Calu3 (cell line): ENCODE data around the gene SRGAP3. TPM values are rescaled to one million over a fixed set of nuclear protein-coding genes. Genes with fewer than 3 reads are reported as not detected.

ENCODE experiments used
- BruUV-seq: library from RNA; stranded (reverse); fragments of 400-500 nt; replicated peaks from 2 replicates; lab custom pipeline; 2021; lab: Mats Ljungman, UMichigan
- CTCF ChIA-PET: fragments of 300-600 bp; sonication (Branson Sonifier 250); formaldehyde crosslinking; loops from one replicate; lab custom pipeline; 2022; ENCODE audit warnings: antibody characterized with exemption; lab: Charles Lee
- DNase-seq: peaks from one replicate; pipeline ENCODE4 v3.0.0; 2022
- H3K27ac Mint-ChIP-seq: one replicate; pipeline ENCODE4 v1.8.0; 2022; ENCODE audit warnings: mixed read lengths; ENCODE audit not compliant: unreplicated experiment
- H3K27me3 Mint-ChIP-seq: one replicate; pipeline ENCODE4 v1.8.0; 2022; ENCODE audit warnings: mixed read lengths; ENCODE audit not compliant: unreplicated experiment
- H3K36me3 Mint-ChIP-seq: one replicate; pipeline ENCODE4 v1.8.0; 2022; ENCODE audit warnings: mild to moderate bottlenecking, moderate library complexity, mixed read lengths; ENCODE audit not compliant: insufficient read depth, unreplicated experiment
- H3K4me1 Mint-ChIP-seq: one replicate; pipeline ENCODE4 v1.8.0; 2022; ENCODE audit warnings: mild to moderate bottlenecking, low read depth, mixed read lengths; ENCODE audit not compliant: unreplicated experiment
- H3K4me3 Mint-ChIP-seq: one replicate; pipeline ENCODE4 v1.8.0; 2022; ENCODE audit warnings: mild to moderate bottlenecking, low read depth, moderate library complexity, mixed read lengths; ENCODE audit not compliant: unreplicated experiment
- H3K9me3 Mint-ChIP-seq: one replicate; pipeline ENCODE4 v1.8.0; 2022; ENCODE audit warnings: low read depth, mixed read lengths; ENCODE audit not compliant: unreplicated experiment
- CTCF ChIP-seq: fragments of 200-600 bp; IDR thresholded peaks from one replicate; pipeline ENCODE4 v1.8.0; 2022; ENCODE audit warnings: antibody characterized with exemption; ENCODE audit not compliant: unreplicated experiment
- intact Hi-C: fragments of 100-400 bp; cut with micrococcal nuclease; formaldehyde crosslinking; loops from one replicate; pipeline ENCODE4 v1.10.0; 2022; ENCODE audit not compliant: unreplicated experiment
- total RNA-seq: library from RNA; stranded (reverse); gene quantifications from 2 replicates; pipeline ENCODE4 v1.2.3, GENCODE V29; 2022

The SRGAP3 gene
- total RNA-seq, 1 experiment from 2014 or later: 8.2 TPM

GRCh38 chr3:9023226-9023590 lies 226.2 kb downstream of the SRGAP3 start:
- intact Hi-C loops: no loop called here
- Mint-ChIP-seq H3K36me3 (no peaks in the 10 kb centered on the region), H3K27ac (no peak overlapping the region), H3K4me1 (no peaks in the 10 kb centered on the region), H3K4me3 (no peak overlapping the region), H3K9me3 (no peaks in the 10 kb centered on the region), H3K27me3 (no peaks in the 10 kb centered on the region)
- BruUV-seq: no TSS peak
- TF ChIP-seq CTCF: no peak
- CTCF ChIA-PET: no interaction called here
- no peak for DNase-seq

- H3K4me3 Mint-ChIP-seq: no peak overlapping the region
- H3K9me3 Mint-ChIP-seq: no peaks in the 10 kb centered on the region
- CTCF ChIA-PET: interaction anchor here (0.5 kb wide), 1 partner anchor 522 kb away, joined by 9 read pairs; no protein-coding TSS in a partner anchor
- no peak for DNase-seq
- TF ChIP-seq CTCF: no peak
- no peak overlapping the region for H3K27ac Mint-ChIP-seq
- H3K4me1 Mint-ChIP-seq: no peaks in the 10 kb centered on the region
- intact Hi-C loops: no loop called here
- BruUV-seq: no TSS peak
- H3K27me3 Mint-ChIP-seq: no peaks in the 10 kb centered on the region
- H3K36me3 Mint-ChIP-seq: no peaks in the 10 kb centered on the region
Measured at GRCh38 chr3:9022305-9023225, 226.9 kb downstream of the SRGAP3 start.

- Mint-ChIP-seq H3K4me3 (no peak overlapping the region), H3K27ac (no peak overlapping the region), H3K4me1 (no peaks in the 10 kb centered on the region), H3K36me3 (no peaks in the 10 kb centered on the region), H3K9me3 (no peaks in the 10 kb centered on the region), H3K27me3 (no peaks in the 10 kb centered on the region)
- no peak for DNase-seq
- no peak for TF ChIP-seq CTCF
- CTCF ChIA-PET: interaction anchor here (0.5 kb wide), 1 partner anchor 520 kb away, joined by 9 read pairs; no protein-coding TSS in a partner anchor
- intact Hi-C loops: no loop called here
- no TSS peak for BruUV-seq
Measured at GRCh38 chr3:9021271-9022009, 228.0 kb downstream of the SRGAP3 start.

GRCh38 chr3:9020426-9020825 lies 229.0 kb downstream of the SRGAP3 start:
- H3K4me1 Mint-ChIP-seq: no peaks in the 10 kb centered on the region

More at GRCh38 chr3:9020426-9020825, 229.0 kb downstream of the SRGAP3 start:
- Mint-ChIP-seq H3K9me3 (no peaks in the 10 kb centered on the region), H3K27me3 (no peaks in the 10 kb centered on the region), H3K4me3 (no peak overlapping the region), H3K36me3 (no peaks in the 10 kb centered on the region), H3K27ac (no peak overlapping the region)
- no TSS peak for BruUV-seq
- intact Hi-C loops: no loop called here
- DNase-seq: no peak
- CTCF ChIA-PET: no interaction called here
- no peak for TF ChIP-seq CTCF
